Left forelimb (tissue), 1 donor: ENCODE data around the gene ATP6V0D1.
"Not testable (repeated sequence)": the region's sequence is repeated elsewhere in the genome, so short reads cannot be mapped to it uniquely, and the experiment has no call there.

Experiments
- DNase-seq: peaks from one replicate; pipeline ENCODE4 v3.0.0-alpha.2; 2018; ENCODE audit warnings: low spot score

Gene ATP6V0D1

DNA sequence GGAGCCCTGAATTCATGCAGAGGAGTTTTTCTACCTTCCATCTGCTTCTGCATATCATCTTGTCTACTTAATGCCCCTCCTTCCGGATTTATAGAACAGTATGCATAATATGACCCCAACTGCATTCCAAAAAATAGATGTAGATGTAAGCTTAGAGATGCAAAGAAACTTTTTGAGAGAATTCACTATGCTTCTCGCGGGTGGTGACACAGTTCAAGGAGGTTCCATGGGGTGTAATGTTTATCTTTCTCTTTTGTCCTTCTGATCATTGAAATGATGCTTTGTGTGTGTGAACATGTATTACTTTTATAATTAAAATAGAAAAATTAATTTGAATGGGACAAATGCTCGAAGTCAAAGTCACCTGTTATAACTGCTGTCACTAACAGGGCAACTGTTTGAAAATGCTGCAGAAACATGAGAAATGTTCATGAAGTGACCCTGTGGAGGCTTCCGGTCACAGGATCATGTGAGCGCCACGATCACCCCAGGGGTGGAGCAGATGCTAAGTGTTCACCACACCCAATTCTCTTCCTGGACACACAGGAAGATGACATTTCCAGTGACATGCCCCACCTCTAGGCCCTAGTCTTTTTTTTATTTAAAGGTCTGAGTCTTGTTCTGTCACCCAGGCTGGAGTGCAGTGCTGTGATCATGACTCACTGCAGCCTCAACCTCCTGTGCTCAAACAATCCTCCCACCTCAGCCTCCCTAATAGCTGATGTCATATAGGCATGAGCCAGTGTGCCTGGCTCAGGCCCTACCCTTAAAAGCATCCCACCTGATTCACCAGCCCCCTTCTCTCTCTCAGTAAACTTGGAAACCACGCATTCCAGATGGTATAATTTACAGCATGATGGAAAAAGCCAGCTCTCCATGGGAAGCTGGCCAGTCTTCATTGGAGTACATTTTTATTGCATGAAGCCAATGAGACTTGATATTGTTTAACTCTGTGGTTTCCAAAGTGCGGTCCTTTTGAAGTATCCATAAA lies 23.4 kb upstream of the ATP6V0D1 start:
- no peak for DNase-seq

- no peak for DNase-seq
Measured at GRCh38 chr16:67499106-67499505, 18.1 kb upstream of the ATP6V0D1 start.

GRCh38 chr16:67490335-67491096 lies 9.6 kb upstream of the ATP6V0D1 start:
- DNase-seq: no peak

- DNase-seq: no peak
Measured at GRCh38 chr16:67489401-67490083, 8.6 kb upstream of the ATP6V0D1 start.

DNA sequence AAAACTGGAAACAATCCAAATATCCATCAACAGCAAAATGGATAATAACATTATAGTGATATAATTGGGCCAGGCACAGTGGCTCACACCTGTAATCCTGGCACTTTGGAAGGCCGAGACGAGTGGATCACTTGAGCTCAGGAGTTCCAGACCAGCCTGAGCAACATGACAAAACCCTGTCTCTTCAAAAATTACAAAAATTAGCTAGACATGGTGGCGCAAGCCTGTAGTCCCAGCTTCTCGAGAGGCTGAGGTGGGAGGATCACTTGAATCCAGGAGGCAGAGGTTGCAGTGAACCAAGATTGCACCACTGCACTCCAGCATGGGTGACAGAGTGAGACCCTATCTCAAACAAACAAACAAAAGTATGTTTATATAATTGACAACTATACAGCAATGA lies 6.6 kb upstream of the ATP6V0D1 start:
- not testable (repeated sequence) for DNase-seq

- DNase-seq: no peak
Measured at GRCh38 chr16:67486805-67487204, 5.8 kb upstream of the ATP6V0D1 start.

GRCh38 chr16:67483731-67484525 lies 3.0 kb upstream of the ATP6V0D1 start:
- no peak for DNase-seq

DNA sequence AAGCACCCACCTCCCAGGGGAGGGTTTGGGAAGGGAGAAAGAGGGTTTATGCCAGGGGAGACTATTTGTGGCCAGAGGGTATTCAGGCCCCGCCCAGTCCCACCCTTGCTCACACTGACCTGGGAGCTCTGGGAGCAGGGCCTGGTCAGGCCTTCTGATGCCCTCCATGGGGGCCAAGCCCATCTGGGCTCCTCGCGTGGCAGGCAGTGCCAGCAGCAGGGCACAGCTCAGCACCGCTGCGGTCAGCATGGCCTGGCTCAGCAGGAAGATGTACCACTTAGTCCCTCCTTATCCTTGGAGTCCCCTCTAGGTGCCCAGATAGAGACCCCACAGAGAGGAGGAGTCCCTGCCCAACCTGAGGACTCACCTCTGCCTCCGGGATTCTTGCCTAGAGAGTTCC lies 2.2 kb upstream of the ATP6V0D1 start, which contains the start of gene AGRP:
Gene AGRP (minus strand): TSS at position 398 of the 400 bp plus-strand sequence. CDS start 149 bp downstream, at position 249.
- no peak for DNase-seq

DNA sequence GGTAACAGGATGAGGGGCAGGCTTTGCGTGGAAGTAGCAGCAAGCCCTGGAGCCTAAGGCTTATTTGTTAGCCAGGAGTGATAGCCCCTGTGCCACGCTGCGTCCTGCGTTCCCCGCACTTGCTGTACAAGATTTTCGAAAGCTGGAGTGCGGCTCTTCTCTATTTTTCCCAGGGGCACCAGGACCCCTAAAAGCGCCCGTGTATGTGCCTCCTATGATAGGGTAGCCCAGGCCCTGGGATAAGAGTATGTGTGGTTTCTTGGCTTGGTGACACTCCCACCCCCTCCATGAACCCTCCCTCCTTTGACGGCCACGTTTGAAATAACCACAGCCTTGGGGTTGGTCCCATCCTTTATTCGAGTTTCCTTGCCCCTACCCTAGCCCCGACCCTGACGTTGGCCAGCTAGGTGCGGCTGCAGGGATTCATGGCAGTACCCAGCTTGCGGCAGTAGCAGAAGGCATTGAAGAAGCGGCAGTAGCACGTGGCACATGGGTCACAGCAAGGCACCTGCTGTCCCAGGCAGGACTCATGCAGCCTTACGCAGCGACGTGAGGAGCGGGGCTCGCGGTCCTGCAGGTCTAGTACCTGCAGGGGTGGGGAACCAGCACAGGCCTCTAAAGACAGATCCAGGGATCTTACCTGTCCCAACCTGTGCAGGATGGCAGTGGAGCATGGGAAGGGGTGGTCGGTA lies 1.4 kb upstream of the ATP6V0D1 start:
- no peak for DNase-seq

GRCh38 chr16:67481561-67482232 lies 740 bp upstream of the ATP6V0D1 start:
- DNase-seq: no peak

GRCh38 chr16:67477960-67478554 lies 2.9 kb downstream of the ATP6V0D1 start:
- no peak for DNase-seq

DNA sequence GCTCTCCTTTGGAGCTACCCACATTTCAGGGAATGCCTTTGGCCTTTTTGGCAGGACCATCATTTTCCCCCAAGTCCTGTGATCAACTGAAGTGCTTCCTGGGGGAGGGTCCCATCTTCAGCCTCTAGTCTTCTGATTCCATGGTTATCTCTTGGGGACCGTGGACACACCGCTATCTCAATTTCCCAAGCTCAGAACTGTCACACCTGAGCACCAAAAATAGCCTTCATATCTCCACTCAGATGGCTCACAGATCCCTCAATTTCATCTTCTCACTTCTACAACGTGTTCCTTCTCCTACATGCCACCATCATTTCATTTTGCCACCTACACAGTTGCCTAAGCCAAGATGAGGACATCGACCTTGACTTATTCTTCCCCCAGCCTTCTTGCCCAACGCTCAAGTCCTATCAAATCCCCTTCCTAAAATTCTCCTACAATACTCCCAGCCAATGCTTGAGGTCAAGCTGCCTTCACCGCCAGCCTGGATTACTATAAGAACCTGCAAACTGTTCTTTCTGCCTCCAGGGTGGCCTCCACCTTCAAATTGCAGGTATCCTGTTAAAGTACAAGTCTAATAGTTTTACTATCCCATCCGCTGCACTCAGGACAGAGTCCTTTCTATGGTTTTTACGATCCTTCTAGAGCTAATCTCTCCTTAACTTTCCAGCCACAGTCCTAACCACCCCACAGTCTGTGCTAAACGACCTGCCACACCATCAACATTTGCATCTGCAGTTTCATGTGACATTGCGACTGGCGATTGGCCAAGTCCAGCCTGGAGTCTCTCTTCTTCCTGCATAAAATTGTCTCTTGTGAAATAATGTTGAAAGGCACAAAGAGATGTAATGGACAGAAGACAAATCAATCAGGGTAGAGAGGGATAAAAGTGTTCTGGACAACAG lies 6.2 kb downstream of the ATP6V0D1 start:
- DNase-seq: no peak

DNA sequence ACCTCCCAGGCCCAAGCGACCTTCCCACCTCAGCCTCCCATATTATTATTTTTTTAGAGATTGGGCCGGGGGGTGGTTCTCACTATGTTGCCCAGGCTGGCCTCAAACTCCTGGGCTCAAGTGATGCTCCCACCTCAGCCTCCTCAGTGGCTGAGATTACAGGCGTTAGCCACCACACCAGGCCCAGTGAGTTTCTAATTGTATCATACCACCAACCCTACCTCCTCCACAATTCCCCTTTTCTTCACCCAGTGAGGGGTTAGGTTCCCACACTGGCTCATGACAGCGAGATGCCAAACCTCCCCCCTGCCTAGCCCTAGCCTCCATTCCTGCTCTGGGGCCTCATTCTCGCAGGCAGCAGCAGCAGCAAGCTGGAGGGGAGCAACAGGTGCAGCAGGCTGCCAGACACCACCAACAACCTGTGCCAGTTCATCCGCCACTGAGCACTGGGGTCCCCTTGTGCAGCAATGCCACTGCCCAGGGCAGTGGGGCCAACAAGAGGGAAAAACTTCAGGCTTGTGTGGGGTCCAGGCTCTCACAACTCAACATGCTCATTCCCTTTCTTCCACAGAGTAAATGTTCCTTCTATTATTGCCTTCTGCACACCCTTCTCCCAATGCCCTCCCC lies 9.1 kb downstream of the ATP6V0D1 start:
- no peak for DNase-seq

- no peak for DNase-seq
Measured at GRCh38 chr16:67470359-67470758, 10.6 kb downstream of the ATP6V0D1 start.

DNA sequence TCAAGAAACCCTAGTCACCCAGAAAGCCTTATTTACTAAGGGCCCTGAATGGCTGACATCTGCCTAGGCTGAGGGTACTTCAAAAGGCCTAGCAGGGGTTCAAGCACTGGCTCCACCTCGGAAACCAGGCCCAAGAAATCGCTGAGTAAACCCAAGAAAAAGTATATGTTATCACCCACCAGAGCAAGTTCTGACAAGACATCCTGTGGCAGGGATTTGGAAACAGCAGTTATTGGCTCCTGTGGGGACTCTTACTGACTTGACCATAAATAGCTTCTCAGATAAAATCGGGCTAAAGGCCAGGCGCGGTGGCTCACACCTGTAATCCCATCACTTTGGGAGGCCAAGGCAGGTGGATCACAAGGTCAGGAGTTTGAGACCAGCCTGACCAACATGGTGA lies 12.2 kb downstream of the ATP6V0D1 start:
- DNase-seq: no peak

DNA sequence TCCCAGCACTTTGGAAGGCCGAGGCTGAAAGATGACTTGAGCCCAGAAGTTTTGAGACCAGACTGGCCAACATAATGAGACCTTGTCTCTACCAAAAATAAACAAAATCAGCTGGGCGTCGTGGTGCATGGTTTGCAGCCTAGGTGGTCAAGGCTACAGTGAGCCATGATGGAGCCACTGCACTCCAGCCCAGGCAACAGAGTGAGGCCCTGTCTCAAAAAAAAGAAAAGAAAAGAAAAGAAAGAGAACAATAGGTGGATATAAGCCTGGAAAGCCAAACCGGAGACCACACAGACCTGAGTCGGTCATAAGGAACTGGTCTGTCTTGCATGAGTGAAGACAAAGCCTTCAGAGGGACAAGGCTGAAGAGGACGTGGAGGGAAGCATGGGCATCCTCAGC lies 14.4 kb downstream of the ATP6V0D1 start:
- DNase-seq: no peak

- DNase-seq: no peak
Measured at GRCh38 chr16:67464565-67464964, 16.4 kb downstream of the ATP6V0D1 start.

GRCh38 chr16:67463691-67464090 lies 17.3 kb downstream of the ATP6V0D1 start:
- DNase-seq: no peak
